ENCODE results near the gene CDH5. TPM values are rescaled to one million over a fixed set of nuclear protein-coding genes. Genes with fewer than 3 reads are reported as not detected.

Gene CDH5
- total RNA-seq, 1 experiment from 2014 or later, result not detected

DNA sequence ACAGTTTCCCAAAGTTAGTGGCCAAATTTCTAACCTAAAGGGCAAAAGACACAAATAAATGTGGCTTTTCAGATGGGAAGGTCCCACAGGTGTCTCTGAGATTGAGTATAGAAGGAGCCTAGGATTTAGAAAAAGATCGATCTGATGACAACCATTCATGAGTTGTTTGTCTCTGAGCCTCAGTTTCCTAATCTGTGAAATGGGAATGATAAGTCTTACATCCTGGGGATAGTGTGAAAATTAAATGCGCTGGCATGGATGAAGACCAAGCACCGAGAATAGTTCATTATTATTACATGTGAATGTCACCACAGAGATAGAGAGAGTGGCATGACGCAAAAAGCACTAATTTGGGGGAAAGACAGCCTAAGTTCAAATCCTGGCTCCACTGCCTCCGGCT, 7.2 kb downstream of the CDH5 start:
- Histone ChIP-seq H4K20me1 (ENCODE audit: low read length) (no peaks in the 10 kb centered on the region), H3K9ac (ENCODE audit: low read length) (no peak overlapping the region), H3K4me2 (ENCODE audit: low read length) (no peak overlapping the region), H2AFZ (ENCODE audit: low read length) (no peak overlapping the region), H3K27me3 (ENCODE audit: low read length) (no peaks in the 10 kb centered on the region), H3K27ac (ENCODE audit: low read length) (no peak overlapping the region), H3K36me3 (ENCODE audit: low read depth, low read length) (no peaks in the 10 kb centered on the region), H3K4me1 (ENCODE audit: insufficient read depth, low read length) (no peaks in the 10 kb centered on the region; the same call in 1 of the 2 replicates), H3K9me2 (replicated peaks; ENCODE audit: low read length) (no peaks in the 10 kb centered on the region), H3K79me2 (ENCODE audit: low read length) (no peaks in the 10 kb centered on the region), H3K4me3 (ENCODE audit: low read length) (no peak overlapping the region), H3F3A (ENCODE audit: low read length, unreplicated experiment) (no peaks in the 10 kb centered on the region), H3K9me3 (ENCODE audit: low read length) (no peaks in the 10 kb centered on the region)
- no TSS peak for BruUV-seq (replicated peaks)
- DNase-seq (no peak), ATAC-seq (no peak)
- ChIA-PET POLR2A (ENCODE audit: unreplicated experiment) (no interaction called here), CTCF (no interaction called here)
- intact Hi-C loops (cut with micrococcal nuclease), result no loop called here
- TF ChIP-seq EZH2 (IDR thresholded peaks at IDR 0.05; ENCODE audit: low read length, unreplicated experiment) (no peak), CTCF (conservative IDR thresholded peaks at IDR 0.05; ENCODE audit: low read depth, low read length) (no peak)

- H3F3A ChIP-seq (ENCODE audit: low read length, unreplicated experiment), result no peaks in the 10 kb centered on the region
- POLR2A ChIA-PET (ENCODE audit: unreplicated experiment), result no interaction called here
- no peaks in the 10 kb centered on the region for H3K27me3 ChIP-seq (ENCODE audit: low read length)
- no peak overlapping the region for H3K27ac ChIP-seq (ENCODE audit: low read length)
- H3K4me1 ChIP-seq (ENCODE audit: insufficient read depth, low read length), result no peaks in the 10 kb centered on the region; the same call in 1 of the 2 replicates
- no peak overlapping the region for H2AFZ ChIP-seq (ENCODE audit: low read length)
- no peaks in the 10 kb centered on the region for H3K79me2 ChIP-seq (ENCODE audit: low read length)
- H3K9me2 ChIP-seq (replicated peaks; ENCODE audit: low read length), result no peaks in the 10 kb centered on the region
- TF ChIP-seq EZH2phosphoT487 (IDR thresholded peaks at IDR 0.05; ENCODE audit: borderline replicate concordance, low read length) (no peak), CTCF (conservative IDR thresholded peaks at IDR 0.05; ENCODE audit: low read depth, low read length) (no peak), EZH2 (IDR thresholded peaks at IDR 0.05; ENCODE audit: low read length, unreplicated experiment) (no peak)
- no peaks in the 10 kb centered on the region for H3K9me3 ChIP-seq (ENCODE audit: low read length)
- H3K4me2 ChIP-seq (ENCODE audit: low read length), result no peak overlapping the region
- H3K36me3 ChIP-seq (ENCODE audit: low read depth, low read length), result no peaks in the 10 kb centered on the region
- intact Hi-C loops (cut with micrococcal nuclease), result no loop called here
- no peak for ATAC-seq
- H4K20me1 ChIP-seq (ENCODE audit: low read length), result no peaks in the 10 kb centered on the region
- no TSS peak for BruUV-seq (replicated peaks)
- CTCF ChIA-PET, result no interaction called here
- no peak overlapping the region for H3K4me3 ChIP-seq (ENCODE audit: low read length)
- H3K9ac ChIP-seq (ENCODE audit: low read length), result no peak overlapping the region
- no peak for DNase-seq
Observed at GRCh38 chr16:66374176-66374575, 7.7 kb downstream of the CDH5 start.

- ChIA-PET CTCF (no interaction called here), POLR2A (ENCODE audit: unreplicated experiment) (no interaction called here)
- Histone ChIP-seq H3K9me2 (replicated peaks; ENCODE audit: low read length) (no peaks in the 10 kb centered on the region), H3K4me1 (ENCODE audit: insufficient read depth, low read length) (no peaks in the 10 kb centered on the region; the same call in 1 of the 2 replicates), H3K4me3 (ENCODE audit: low read length) (no peak overlapping the region), H3K4me2 (ENCODE audit: low read length) (no peak overlapping the region), H2AFZ (ENCODE audit: low read length) (no peak overlapping the region), H4K20me1 (ENCODE audit: low read length) (no peaks in the 10 kb centered on the region), H3K9me3 (ENCODE audit: low read length) (no peaks in the 10 kb centered on the region), H3K27ac (ENCODE audit: low read length) (no peak overlapping the region), H3K27me3 (ENCODE audit: low read length) (no peaks in the 10 kb centered on the region), H3K9ac (ENCODE audit: low read length) (no peak overlapping the region), H3F3A (ENCODE audit: low read length, unreplicated experiment) (no peaks in the 10 kb centered on the region), H3K79me2 (ENCODE audit: low read length) (no peaks in the 10 kb centered on the region), H3K36me3 (ENCODE audit: low read depth, low read length) (no peaks in the 10 kb centered on the region)
- TF ChIP-seq EZH2phosphoT487 (IDR thresholded peaks at IDR 0.05; ENCODE audit: borderline replicate concordance, low read length) (no peak), CTCF (conservative IDR thresholded peaks at IDR 0.05; ENCODE audit: low read depth, low read length) (no peak), EZH2 (IDR thresholded peaks at IDR 0.05; ENCODE audit: low read length, unreplicated experiment) (no peak)
- BruUV-seq (replicated peaks), result no TSS peak
- intact Hi-C loops (cut with micrococcal nuclease), result no loop called here
- ATAC-seq, result no peak
- DNase-seq, result no peak
Observed at GRCh38 chr16:66375451-66375850, 9.0 kb downstream of the CDH5 start.

Measured in PC-3 (cell line).